Caco-2 (cell line): ENCODE measurements around the gene KARS1. TPM values are rescaled to one million over a fixed set of nuclear protein-coding genes. Genes with fewer than 3 reads are reported as not detected.
A peak's percentile ranks its signal among the peaks of the same experiment; 100 is the strongest.

ENCODE experiments used
- Bru-seq: library from RNA; stranded (reverse); fragments of 400-500 nt; gene quantifications from one replicate; lab custom pipeline; 2021; lab: Mats Ljungman, UMichigan
- BruChase-seq, 2 experiments: library from RNA; stranded (reverse); fragments of 400-500 nt; gene quantifications; one replicate each; lab custom pipeline; 2021; lab: Mats Ljungman, UMichigan
- BruUV-seq: library from RNA; stranded (reverse); fragments of 400-500 nt; replicated peaks from 2 replicates; lab custom pipeline; 2021; lab: Mats Ljungman, UMichigan
- CTCF ChIA-PET: fragments of 300-600 bp; sonication (Branson Sonifier 250); formaldehyde crosslinking; loops from one replicate; lab custom pipeline; 2022; ENCODE audit warnings: antibody characterized with exemption; lab: Charles Lee
- POLR2A ChIA-PET: fragments of 300-600 bp; sonication (Branson Sonifier 250); formaldehyde crosslinking; loops from one replicate; lab custom pipeline; 2022; ENCODE audit warnings: antibody characterized with exemption; lab: Charles Lee
- DNase-seq, 2 experiments: peaks; one replicate each; pipeline versions ENCODE4 v3.0.0 to v3.0.0-alpha.2; 2020 to 2022
- H3K27me3 ChIP-seq: replicated peaks from 2 replicates; pipeline ENCODE4 v1.6.0; 2011; ENCODE audit warnings: low read length; ENCODE audit not compliant: control insufficient read depth, insufficient read depth
- H3K36me3 ChIP-seq: 2 replicates; pipeline ENCODE4 v1.5.1; 2011; ENCODE audit warnings: low read length; ENCODE audit not compliant: control insufficient read depth, insufficient read depth
- H3K4me1 ChIP-seq: fragments of 250-450 bp; sonication (Bioruptor Pico); 2 replicates; pipeline ENCODE4 v1.5.1; 2020; ENCODE audit warnings: mild to moderate bottlenecking
- H3K4me3 ChIP-seq: 2 replicates; pipeline ENCODE4 v1.5.1; 2011; ENCODE audit warnings: low read depth, mild to moderate bottlenecking, control low read depth, low read length
- H3K9me3 ChIP-seq: fragments of 250-450 bp; sonication (Bioruptor Pico); 2 replicates; pipeline ENCODE4 v1.5.1; 2020; ENCODE audit warnings: mild to moderate bottlenecking, moderate library complexity
- H3K27ac Mint-ChIP-seq: one replicate; pipeline ENCODE4 v1.8.0; 2022; ENCODE audit warnings: mixed read lengths; ENCODE audit not compliant: unreplicated experiment
- H3K27me3 Mint-ChIP-seq: one replicate; pipeline ENCODE4 v1.8.0; 2022; ENCODE audit warnings: mixed read lengths; ENCODE audit not compliant: insufficient read depth, unreplicated experiment
- H3K36me3 Mint-ChIP-seq: one replicate; pipeline ENCODE4 v1.8.0; 2022; ENCODE audit warnings: mild to moderate bottlenecking, mixed read lengths; ENCODE audit not compliant: insufficient read depth, unreplicated experiment
- H3K4me1 Mint-ChIP-seq: one replicate; pipeline ENCODE4 v1.8.0; 2022; ENCODE audit warnings: low read depth, mixed read lengths; ENCODE audit not compliant: unreplicated experiment
- H3K4me3 Mint-ChIP-seq: one replicate; pipeline ENCODE4 v1.8.0; 2022; ENCODE audit warnings: mild to moderate bottlenecking, moderate library complexity, mixed read lengths; ENCODE audit not compliant: unreplicated experiment
- H3K9me3 Mint-ChIP-seq: one replicate; pipeline ENCODE4 v1.8.0; 2022; ENCODE audit warnings: mixed read lengths; ENCODE audit not compliant: unreplicated experiment
- CTCF ChIP-seq, 2 experiments: fragments of 200-600 bp in 1 of 2; IDR thresholded peaks; 1 replicate in 1 of 2; 2 replicates in 1 of 2; pipeline versions ENCODE4 v1.5.1 to v1.8.0; 2011 to 2022; ENCODE audit warnings: antibody characterized with exemption in 1 of 2, control low read depth in 1 of 2, inconsistent platforms in 1 of 2, low read depth in 1 of 2, low read length in 1 of 2, mild to moderate bottlenecking in 1 of 2, moderate library complexity in 1 of 2; ENCODE audit not compliant: insufficient read depth in 1 of 2, severe bottlenecking in 1 of 2, unreplicated experiment in 1 of 2
- intact Hi-C: fragments of 100-400 bp; cut with micrococcal nuclease; formaldehyde crosslinking; loops from one replicate; pipeline ENCODE4 v1.10.0; 2022; ENCODE audit not compliant: unreplicated experiment
- long read RNA-seq: library from polyadenylated mRNA; stranded (forward); transcript quantifications from one replicate; pipeline ENCODE4 v2.0.0, GENCODE V29; 2022
- total RNA-seq: library from RNA; stranded (reverse); gene quantifications from 2 replicates; pipeline ENCODE4 v1.2.3, GENCODE V29; 2022

Gene KARS1
- 244 and 245 TPM in 2 replicates for total RNA-seq
- Bru-seq, nascent RNA: percentile 94 among the genes with signal in this experiment
- percentile 91 among the genes with signal in this experiment for BruChase-seq, experiment 1, labeled RNA remaining after a 2-hour chase
- percentile 97 among the genes with signal in this experiment for BruChase-seq, experiment 2, labeled RNA remaining after a 6-hour chase
- long read RNA-seq, transcript KARS-201 (14 exons, 2,005 nt): major isoform, 205 of 443 reads
- long read RNA-seq, transcript KARS-211 (2 exons, 589 nt): minor isoform, 136 of 443 reads
- long read RNA-seq, transcript KARS-202 (15 exons, 2,421 nt): minor isoform, 37 of 443 reads
- long read RNA-seq, partial matches to known transcripts: 28 of 443 reads
- long read RNA-seq, other reads (novel, unspliced or antisense): 35 of 443 reads

GRCh38 chr16:75647492-75648264 is at the start of gene KARS1, which contains the start of gene TERF2IP:
TSS of gene KARS1 (minus strand) at chr16:75647665. CDS start at chr16:75647639, 26 bp downstream.
TSS of gene TERF2IP (plus strand) at chr16:75647773. CDS start at chr16:75647883, 110 bp downstream.
- TF ChIP-seq CTCF (IDR thresholded peaks at IDR 0.05; ENCODE audit: insufficient read depth in 1 of 2, low read depth in 1 of 2, low read length in 1 of 2, severe bottlenecking in 1 of 2, unreplicated experiment in 1 of 2): no peak
- Histone ChIP-seq H3K9me3 (no peaks in the 10 kb centered on the region), H3K36me3 (no peaks in the 10 kb centered on the region), H3K4me3 (peak within 1 kb of the TSS; percentile 97), H3K4me1 (peaks cover 12% of the 10 kb centered on the region), H3K27me3 (no peaks in the 10 kb centered on the region)
- ChIA-PET CTCF (interaction anchor here (0.6 to 1.6 kb wide), 7 partner anchors 82 to 142 kb away, joined by 3 to 8 read pairs (median 5); partner anchors contain the start of gene GABARAPL2), POLR2A (interaction anchor here (1.0 to 1.9 kb wide), 6 partner anchors 25 to 184 kb away, joined by 3 to 14 read pairs (median 8); partner anchors contain the start of genes ADAT1 and GABARAPL2)
- Mint-ChIP-seq H3K36me3 (peaks cover 45% of the 10 kb centered on the region), H3K4me1 (peaks cover 18% of the 10 kb centered on the region), H3K9me3 (no peaks in the 10 kb centered on the region), H3K27me3 (no peaks in the 10 kb centered on the region), H3K4me3 (peak within 1 kb of the TSS; percentile 91), H3K27ac (peak within 1 kb of the TSS; percentile 98)
- intact Hi-C loops: loop anchor here (1.0 to 5.0 kb wide), 5 partner anchors 24 to 1565 kb away; partner anchors contain the start of genes ADAT1 and TMEM231
- TSS peak; percentile 38 for BruUV-seq
- peak; percentile 93 to 95 for DNase-seq

- no TSS peak for BruUV-seq
- Histone ChIP-seq H3K4me3 (no peak overlapping the region), H3K36me3 (no peaks in the 10 kb centered on the region), H3K4me1 (no peaks in the 10 kb centered on the region), H3K9me3 (no peaks in the 10 kb centered on the region; the same call in 1 of the 2 replicates), H3K27me3 (no peaks in the 10 kb centered on the region)
- DNase-seq: peak in 1 of 2 experiments; percentile 19
- TF ChIP-seq CTCF (IDR thresholded peaks at IDR 0.05; ENCODE audit: insufficient read depth in 1 of 2, low read depth in 1 of 2, low read length in 1 of 2, severe bottlenecking in 1 of 2, unreplicated experiment in 1 of 2): peak; percentile 15 to 35
- Mint-ChIP-seq H3K4me3 (no peak overlapping the region), H3K9me3 (no peaks in the 10 kb centered on the region), H3K4me1 (no peaks in the 10 kb centered on the region), H3K27me3 (no peaks in the 10 kb centered on the region), H3K36me3 (no peaks in the 10 kb centered on the region), H3K27ac (no peak overlapping the region)
- ChIA-PET POLR2A (no interaction called here), CTCF (no interaction called here)
- intact Hi-C loops: loop anchor here (2.0 kb wide), 1 partner anchor 69 kb away; no protein-coding TSS in a partner anchor
These were observed 48.2 kb upstream of the KARS1 start for GRCh38 chr16:75695708-75696107.

GRCh38 chr16:75687361-75687760 is 39.9 kb upstream of the KARS1 start:
- no peak overlapping the region for H3K4me3 Mint-ChIP-seq

More at GRCh38 chr16:75687361-75687760, 39.9 kb upstream of the KARS1 start:
- H3K36me3 Mint-ChIP-seq: peaks cover 4% of the 10 kb centered on the region
- DNase-seq: no peak
- intact Hi-C loops: no loop called here
- no peaks in the 10 kb centered on the region for H3K4me1 Mint-ChIP-seq
- no TSS peak for BruUV-seq
- ChIA-PET CTCF (no interaction called here), POLR2A (no interaction called here)
- no peak for TF ChIP-seq CTCF (IDR thresholded peaks at IDR 0.05; ENCODE audit: insufficient read depth in 1 of 2, low read depth in 1 of 2, low read length in 1 of 2, severe bottlenecking in 1 of 2, unreplicated experiment in 1 of 2)
- H3K9me3 Mint-ChIP-seq: peaks cover 27% of the 10 kb centered on the region
- H3K27me3 Mint-ChIP-seq: no peaks in the 10 kb centered on the region
- Histone ChIP-seq H3K9me3 (0 out of 2 replicates have a peak, but pooled peaks cover 14% of the 10 kb centered on the region), H3K4me3 (no peak overlapping the region), H3K27me3 (no peaks in the 10 kb centered on the region), H3K36me3 (no peaks in the 10 kb centered on the region), H3K4me1 (no peaks in the 10 kb centered on the region)
- H3K27ac Mint-ChIP-seq: no peak overlapping the region
